GM03348 (cell line): ENCODE data around the gene TBC1D22A.

Source experiments
- DNase-seq: peaks from one replicate; pipeline ENCODE4 v3.0.0; 2012; ENCODE audit warnings: low spot score

Gene TBC1D22A

DNA sequence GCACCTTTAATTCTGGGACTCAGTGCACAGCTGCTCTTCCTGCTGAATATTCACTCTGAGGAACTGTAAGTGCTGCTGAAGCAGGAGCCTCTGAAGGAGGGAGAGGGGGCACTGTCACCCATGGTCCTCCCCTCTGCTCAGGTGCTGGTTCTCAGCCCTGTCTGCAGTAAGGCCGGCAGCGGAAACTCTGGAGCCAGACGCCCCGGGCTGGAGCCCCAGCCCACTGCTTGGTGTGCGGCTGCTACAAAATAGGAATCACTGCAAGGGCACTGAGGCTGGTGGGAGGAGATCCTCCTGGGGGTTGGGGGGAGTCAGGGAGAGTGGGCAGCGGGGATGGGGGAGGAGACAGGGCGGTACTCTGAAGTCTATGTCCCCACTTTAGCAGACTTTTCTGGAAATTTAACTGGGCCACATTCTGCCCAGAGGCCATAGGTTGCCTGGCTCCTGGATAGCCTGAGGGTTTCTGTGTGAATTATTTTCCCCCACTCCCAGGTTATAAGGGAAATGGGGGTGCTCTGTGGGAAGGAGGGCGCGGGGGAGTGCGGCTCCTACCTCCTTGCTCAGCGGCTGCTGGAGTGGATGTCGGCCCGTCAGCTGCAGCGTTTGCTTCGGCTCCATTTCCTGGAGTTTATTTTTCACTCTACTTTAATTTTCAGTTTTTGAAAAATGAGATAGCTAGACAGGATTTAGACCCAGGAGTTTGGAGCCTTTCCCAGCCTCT, 33.6 kb downstream of the TBC1D22A start:
- no peak for DNase-seq

DNA sequence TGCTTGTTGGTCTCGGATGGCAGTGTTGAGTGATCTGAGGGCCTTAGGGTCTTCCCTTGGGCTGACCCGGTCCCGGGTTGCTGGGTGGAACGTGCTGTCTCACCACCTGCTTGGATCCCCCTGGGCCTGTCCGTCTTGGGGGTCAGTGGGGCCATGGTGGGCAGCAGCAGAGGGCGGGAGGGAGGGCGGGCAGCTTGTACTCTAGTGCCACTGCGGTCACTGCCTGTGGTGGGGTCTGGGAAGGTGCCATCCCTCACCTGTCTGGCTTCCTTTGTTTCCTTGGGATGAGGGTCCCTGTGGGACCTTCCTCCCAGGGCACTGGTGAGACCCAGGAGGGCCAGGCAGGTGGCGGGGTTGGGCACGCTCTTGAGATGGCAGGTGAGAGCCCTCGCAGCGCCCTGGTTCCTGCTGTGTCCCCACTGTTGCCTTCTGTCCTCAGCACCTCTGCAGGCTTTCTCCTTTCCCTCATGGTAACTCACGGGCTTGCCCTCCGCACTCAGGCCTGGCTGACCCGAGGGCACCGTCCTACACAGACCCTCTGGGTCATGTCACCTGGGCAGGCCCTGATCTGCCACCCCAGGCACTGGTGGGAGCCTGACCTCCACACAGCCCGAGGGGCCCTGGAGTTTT, 34.2 kb downstream of the TBC1D22A start:
- DNase-seq, result no peak

DNA sequence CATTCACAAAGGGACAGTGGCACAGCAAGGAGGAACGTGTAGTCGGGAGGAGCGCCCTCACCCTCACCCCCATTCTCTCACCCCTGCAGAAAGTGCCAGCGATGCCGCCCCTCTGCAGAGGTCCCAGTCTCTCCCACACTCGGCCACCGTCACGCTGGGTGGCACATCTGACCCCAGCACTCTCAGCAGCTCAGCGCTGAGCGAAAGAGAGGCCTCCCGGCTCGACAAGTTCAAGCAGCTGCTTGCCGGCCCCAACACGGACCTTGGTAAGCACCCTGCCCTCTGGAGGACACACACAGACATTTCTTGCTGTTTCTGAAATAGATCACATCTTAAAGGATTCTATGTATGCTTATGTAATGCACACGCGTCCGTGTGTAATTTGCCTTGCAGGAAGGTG, 34.9 kb downstream of the TBC1D22A start:
- DNase-seq, result no peak

DNA sequence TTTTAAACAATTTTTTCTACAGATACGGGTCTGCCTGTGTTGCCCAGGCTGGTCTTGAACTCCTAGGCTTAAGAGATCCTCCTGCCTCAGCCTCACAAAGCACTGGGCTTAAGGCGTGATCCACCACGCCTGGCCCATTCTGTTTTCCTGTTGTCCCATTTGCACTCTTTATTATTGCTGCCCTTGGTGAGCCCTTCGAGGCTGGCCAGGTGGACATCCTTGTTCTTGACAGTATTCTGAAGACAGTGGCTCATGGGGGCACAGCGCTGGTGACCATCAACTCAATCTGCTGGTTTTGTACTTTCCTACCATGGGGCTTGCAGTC, 35.6 kb downstream of the TBC1D22A start:
- DNase-seq, result no peak

DNA sequence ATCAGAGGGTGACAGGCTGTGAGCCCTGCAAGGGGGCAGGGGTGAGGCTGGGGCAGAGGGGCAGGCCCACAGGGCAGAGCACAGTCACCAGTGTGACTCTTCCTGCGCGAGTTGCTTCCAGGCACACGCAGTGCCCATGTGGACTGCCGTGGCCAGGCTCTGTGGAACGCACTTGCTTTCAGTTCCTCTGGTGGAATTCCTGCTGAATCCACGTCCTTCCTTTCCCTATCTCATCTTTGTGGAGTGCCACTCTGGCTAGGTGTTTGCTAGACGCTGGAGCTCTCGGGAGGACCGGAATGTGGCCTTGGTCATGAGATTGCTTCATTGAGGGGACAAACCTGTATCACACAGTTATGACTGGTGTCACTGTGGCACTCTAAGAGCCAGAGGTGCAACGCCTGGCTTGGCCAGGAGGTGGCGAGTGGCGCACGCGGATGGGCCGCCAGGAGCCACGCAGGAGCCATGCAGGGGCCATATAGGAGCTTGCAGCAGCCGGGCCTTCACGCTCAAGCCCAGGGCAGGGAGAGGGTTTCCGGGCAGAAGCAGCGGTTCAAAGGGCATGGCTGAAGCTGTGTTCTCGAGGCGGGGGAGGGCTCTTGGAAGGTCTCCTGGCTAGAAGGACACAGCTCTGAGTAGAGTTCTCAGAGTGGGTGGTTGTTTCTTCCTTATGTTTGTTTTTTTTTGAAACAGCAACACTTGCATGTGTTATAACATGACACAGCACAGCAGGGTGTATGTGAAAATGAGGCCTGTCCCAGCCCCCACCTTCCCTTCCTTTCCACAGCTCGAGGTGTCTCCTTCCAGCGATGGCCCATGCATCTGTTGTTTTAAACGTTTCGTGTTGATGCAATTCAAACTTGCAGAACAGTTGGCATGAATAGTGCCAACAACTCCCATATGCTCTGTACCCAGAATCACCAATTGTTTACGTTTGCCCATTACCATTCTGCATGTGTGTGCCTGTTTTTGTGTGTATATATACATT, 36.2 kb downstream of the TBC1D22A start:
- DNase-seq, result peak; percentile 93

DNA sequence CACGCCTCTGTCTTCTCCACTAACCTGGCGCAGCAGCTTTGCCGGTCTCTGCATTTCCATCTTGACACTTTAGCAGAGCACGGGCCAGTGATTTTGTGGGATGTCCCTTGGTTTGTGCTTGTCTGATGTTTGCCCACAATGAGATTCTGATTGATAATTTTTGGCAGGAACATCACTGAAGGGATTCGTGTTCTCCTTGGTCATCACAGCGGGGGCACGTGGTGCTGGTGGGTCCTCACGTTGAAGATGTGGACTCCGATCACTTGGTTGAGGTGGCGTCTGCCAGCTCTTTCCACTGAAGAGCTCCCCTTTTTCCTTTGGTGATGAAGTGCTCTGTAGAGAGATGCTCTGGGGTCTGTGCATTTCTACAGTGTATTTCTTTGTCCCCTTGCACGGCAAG, 37.2 kb downstream of the TBC1D22A start:
- no peak for DNase-seq

DNA sequence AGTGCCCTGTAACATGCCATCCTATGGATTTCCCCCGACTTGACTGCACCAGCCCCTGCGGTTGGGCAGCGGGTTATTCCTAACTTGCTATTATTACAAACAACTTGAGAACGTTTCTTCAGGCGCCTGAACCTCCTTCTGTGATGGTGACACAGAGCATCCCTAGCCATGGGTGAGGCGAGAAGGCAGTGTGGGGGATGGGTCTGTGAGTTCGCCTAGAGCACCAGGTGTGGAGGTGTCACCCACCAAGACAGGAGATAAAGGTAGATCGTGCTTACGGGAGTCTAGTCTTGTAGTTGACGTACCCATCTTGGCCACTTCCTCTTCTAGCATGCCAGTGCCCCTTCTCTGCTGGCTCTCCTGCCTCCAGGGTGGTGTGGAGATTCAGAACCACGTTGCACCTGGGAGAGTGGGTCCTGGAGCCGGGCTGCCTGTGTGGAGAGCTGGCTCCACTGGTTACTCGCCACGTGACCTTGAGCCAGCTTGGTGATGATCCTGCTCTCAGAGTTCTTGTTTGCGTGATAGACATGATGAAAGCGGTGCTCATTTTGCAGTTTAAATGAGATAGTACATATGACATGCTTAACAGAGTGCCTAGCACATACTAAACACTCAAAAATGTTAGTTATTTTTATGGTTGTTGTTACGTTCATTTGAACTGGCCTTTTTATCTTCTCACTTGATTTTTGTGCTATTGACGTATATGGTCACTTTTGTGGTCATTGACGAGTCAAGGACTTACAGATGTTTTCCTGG, 37.8 kb downstream of the TBC1D22A start:
- no peak for DNase-seq

DNA sequence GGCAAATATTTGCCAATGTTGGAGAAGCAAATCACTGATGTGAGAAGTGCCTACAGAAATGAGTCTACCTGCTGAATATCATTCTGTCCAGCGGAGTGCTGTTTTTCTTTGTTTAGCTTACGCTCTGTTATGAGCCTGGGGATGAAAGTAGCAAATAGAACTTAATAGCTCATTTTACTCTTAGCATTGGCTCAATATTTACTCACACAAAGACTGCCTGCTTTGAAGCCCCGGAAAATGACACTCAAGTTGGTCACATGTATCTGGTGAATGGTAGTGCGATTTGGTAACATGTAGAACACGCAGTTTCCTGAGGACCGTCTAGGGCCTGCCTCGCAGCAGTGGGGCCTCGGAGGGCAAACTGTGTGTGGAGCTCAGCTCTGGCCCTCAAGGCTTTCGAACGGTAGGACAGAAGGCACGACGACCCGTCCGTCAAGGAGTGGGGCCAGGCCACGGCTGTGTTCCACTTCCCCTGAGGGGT, 38.9 kb downstream of the TBC1D22A start:
- DNase-seq, result no peak

DNA sequence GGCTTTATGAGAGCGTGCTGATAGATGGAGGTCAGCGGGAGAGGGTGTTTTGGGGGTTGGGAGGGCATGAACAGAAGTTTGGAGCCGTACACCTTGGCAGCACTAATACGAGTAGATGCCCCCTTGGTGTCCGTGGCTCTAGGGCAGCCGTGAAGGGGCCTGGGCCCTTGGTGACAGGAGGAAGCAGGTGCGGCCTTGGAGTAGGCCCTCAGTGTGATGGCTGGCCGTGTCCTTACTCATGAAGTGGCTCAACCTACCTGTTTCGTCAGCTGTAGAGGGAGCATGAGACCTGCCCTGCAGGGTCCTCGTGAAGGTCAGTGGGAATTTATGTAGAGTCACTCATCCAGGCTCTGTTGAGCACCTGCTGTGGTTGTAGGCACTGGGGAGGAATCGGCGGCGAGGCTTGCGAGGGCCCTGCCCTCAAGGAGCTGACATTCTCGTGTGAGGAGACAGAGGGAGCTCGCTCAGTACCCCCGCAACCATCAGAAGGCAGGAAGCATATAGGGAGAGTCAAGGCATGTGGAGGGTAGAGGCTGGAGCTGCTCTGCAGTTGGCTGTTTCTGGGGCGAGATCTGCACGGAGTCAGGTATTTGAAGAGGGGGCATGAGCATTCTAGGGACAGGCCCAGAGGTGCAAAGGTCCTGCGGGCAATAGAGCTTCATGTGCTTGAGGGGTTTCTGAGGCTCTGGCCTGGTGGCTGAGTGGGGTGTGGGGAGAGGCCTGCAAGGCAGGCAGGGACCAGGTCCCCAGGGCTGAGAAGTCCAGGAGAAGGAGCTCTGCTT, 39.6 kb downstream of the TBC1D22A start:
- no peak for DNase-seq

DNA sequence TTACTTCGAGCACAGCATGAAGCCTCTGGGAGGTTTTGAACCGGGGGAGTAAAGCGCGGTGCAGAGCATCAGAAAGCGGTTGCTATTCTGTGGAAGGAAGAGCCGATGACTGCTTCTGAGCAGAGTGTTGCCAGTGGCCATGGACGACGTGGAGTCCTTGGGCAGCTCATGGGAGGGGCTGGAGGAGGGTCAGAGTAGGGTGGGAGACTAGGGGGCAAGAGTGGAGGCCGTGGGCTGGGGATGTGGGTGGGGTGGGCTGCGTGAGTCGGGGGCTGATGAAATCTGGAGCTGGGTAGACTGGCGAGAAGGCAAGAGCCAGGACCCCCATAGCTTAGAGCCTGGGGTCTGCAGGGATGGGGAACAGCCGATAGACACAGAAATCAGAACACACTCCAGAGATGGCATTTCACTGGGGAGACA, 40.2 kb downstream of the TBC1D22A start:
- DNase-seq, result no peak

DNA sequence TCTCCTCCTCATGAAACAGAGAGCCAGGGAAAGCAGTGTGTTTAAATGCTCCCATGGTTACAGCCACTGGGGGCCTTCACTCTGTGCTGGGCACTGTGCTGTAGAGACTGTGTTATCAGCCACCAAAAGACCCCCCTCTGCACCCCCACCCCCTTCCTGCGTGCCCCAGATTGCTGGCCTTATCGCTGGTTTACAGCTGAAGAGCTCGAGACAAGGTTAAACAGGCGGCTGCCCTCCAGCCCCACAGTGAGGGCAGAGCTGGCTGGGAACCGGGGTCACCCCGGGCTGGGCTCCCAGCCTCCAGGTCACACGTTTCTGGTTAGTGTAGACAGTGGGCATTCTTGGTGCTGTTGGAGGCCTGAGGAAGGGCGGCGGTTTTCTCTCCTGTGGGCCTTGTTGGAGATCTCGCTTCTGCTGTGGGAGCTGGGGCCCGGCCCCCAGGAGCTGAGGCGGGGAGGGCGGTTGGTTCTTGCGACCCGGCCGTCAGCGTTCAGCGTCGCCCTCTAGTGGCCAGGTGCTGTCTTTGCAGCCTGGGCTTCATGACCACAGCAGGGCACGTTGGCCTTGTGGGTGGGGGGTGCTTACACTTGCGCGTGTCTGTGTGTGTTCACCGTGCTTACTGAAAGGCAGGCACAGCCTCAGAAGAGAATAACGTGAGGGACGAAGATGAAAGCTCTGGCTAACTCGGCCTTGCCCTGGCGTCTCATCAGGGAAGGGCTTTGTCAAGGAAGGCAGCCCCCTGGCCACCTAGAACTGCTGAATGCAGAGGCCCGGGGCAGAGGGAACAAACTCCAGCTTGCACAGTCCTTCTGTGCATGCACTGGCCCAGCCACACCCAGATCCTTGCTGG, 40.8 kb downstream of the TBC1D22A start:
- peak; percentile 61 for DNase-seq

DNA sequence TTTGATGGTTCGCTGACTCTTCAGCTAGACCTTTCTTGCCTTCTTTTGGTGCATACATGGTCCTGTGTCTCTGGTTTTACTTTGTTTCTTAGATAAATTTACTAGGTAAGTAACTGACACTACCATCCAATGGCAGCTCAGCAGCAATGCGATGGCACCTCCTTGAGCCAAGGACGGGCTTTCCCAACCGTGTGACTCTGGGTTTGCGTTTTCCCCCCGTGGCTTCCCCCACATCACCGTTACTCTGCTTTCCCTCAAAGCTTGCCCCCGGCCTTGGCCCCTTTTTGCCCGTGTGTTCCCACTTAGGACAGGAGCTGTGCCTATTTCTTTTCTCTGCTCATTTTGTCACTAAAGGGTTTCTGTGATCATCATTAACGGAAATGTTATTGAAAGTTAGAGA, 41.5 kb downstream of the TBC1D22A start:
- no peak for DNase-seq

DNA sequence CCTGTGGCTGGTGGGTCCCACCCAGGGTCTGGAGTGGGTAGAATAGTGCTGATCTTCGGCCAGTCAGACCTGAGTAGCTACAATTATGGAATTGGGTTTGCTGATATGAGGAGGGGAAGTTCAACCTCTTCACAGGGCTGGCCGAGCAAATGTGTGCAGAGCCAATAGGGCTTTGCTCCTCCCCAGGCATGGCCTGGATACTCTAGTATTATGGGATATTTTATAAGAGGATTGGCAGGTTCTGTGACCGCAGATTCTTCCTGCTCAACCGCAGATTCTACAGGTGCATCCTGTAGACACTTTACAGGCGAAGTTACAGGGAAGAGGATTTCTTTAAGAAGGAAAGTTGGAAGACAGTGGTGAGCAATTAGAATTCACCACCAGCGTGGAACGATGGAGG, 44.3 kb downstream of the TBC1D22A start:
- DNase-seq, result no peak

DNA sequence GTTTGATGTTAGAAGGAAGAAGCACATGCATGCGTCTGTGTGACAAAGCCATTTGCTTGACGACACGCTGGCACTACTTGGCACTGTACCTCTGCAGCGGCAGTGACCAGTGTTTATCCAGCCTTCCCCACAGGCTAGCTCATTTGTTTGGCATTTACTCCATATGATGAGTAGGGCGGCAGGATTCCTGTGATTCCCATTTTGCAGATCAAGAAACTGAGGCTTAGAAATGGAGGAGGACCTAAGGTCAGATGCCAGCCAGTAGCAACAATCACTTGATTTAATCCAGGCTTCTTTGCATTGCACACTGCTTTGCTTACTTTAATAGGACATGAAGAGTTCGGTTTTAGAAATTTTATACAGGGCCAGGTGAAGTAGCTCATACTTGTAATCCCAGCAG, 45.0 kb downstream of the TBC1D22A start:
- no peak for DNase-seq

DNA sequence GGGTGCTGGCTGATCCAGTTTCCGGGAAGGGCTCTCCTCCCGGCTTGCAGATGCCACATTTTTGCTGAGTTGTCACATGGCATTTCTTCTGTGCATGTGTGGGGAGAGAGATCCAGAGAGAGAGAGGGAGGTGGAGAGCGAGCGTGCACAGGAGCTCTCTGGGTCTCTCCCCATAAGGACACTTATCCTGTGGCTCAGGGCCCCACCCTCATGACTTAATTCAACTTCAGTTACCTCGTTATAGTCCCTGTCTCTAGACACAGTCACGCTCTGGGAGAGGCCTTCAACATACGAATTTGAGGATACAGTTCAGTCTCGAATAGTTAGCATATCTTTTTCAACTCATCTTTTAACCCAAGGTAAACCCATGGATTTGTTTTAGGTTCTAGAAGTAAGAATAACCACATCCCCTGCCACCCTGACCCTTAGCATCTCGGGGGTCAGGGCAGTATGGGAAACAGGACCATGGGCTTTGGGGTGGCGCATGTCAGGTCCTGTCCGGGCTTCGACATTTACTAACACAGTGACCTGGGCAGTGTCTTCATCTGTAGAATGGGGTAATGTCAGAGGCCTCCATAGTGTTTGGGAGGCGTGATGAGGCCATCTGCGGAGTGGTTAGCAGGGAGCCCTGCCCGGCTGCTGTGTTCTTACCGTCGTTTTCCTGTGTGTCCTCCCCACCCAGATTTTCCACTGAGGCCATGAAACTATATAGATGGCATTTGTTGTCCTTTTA, 46.9 kb downstream of the TBC1D22A start:
- DNase-seq, result no peak

DNA sequence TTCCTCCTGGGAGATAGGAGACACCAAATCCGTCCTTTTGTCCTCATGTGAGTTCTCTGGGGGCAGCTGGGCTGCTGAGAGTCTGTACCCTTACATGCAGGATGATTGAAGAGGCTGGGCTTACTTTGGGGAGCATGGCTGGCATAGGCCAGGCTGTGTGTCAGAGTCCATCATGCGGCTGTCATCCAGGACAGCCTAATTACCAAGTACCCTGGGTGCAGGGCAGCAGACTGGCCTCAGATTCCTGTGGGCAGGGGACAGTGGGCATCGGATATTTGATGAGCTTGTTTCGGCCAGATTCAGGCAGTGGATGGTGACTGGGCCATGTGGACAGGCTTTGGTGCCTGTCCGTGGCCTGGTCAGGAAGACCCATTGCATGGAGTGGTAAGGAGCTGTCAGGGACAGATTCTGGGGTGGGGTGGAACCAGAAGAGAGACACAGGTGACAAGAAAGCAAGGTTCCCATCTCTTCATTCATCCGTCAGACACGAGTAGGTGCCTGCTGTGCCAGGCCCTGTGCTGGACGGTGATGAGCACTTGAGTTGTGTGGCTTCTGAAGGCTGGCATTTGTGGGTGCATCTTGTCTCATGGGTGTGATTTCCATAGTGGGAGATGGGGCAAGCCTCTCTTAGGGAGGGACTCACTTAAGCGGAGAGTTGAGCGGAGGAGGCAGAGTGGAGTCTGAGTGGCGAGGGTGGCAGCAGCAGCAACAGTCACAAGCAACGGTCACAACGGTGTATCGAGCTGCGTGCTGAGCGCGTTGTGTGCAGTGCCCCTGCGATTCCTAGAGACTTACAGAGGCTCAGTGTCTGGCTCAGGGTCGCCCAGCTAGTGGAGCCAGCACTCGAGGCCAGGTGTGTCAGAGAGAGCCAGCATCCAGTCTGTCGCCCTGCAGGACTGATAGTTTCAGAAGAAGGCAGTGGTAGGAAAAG, 48.7 kb downstream of the TBC1D22A start:
- no peak for DNase-seq

DNA sequence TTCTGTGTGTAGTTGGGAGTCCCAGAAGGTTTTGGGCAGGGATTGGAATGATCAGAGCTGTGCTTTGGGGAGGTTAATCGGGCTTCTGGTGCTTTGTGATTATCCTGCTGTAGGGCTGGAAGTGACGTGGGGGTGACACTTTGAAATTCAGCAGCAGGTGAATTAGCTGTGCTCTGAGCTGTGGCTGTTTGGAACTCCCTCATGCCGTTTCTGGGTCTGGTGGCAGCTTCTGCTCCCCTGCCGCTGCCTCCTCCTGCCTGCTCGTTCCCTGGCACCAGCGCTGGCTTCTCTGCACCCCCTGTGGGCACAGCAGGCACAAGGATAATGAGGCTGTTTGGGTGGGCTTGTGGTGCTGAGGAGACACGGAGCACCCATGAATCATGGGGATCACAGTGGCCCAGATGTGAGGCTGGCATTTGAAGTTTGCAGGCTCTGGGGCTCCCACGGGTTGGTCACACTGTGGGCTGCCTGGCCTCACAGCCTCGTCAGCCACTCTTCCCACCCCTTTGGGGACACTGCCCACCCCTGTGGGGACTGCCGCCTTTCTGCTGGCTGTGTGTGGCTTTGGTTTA, 49.7 kb downstream of the TBC1D22A start:
- no peak for DNase-seq

DNA sequence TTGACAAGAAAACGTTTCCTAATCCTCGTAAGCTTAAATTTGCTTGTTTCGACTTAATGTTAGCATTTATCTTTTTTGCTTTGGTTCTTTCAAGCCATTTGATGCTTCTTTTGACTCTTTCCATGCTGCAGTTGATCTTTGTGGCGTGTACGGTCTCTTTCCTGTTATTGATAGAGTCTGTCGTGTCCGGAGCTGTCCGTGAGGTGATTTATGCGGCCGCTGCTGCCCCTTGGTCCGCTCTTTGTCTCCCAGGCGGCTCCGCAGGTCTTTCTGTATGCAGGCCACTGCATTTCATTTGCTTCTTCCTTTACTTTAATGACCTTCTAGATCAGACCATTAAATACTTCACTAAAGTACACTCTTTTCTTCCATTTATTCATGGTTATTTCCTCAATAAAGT, 50.3 kb downstream of the TBC1D22A start:
- DNase-seq, result no peak
